Subcutaneous adipose tissue (tissue), 4 donors: ENCODE measurements around the gene SYTL3. TPM values are rescaled to one million over a fixed set of nuclear protein-coding genes. Genes with fewer than 3 reads are reported as not detected.

ENCODE experiments used
- CTCF ChIP-seq: fragments of 450-650 bp; IDR thresholded peaks from one replicate; pipeline ENCODE4 v1.5.1; 2016; ENCODE audit warnings: low read depth, mild to moderate bottlenecking, control low read depth, antibody characterized with exemption, moderate library complexity
- total RNA-seq, 4 donors: library from RNA; depleted of rRNA; stranded (reverse); fragments of >200 nt; gene quantifications; one replicate each; pipeline ENCODE4 v1.1.0, GENCODE V29; 2016

The SYTL3 gene
- total RNA-seq, 4 donors from 2014 or later = 1.3 to 18.2 (median 6.3) TPM

GRCh38 chr6:158730541-158730907, 80.7 kb downstream of the SYTL3 start:
- no peak for TF ChIP-seq CTCF

GRCh38 chr6:158735009-158735408, 85.2 kb downstream of the SYTL3 start:
- TF ChIP-seq CTCF = no peak

- TF ChIP-seq CTCF = no peak
Measured at GRCh38 chr6:158737082-158737709, 87.3 kb downstream of the SYTL3 start.

GRCh38 chr6:158737710-158738615, 88.1 kb downstream of the SYTL3 start:
- no peak for TF ChIP-seq CTCF

GRCh38 chr6:158739673-158740072, 89.8 kb downstream of the SYTL3 start:
- no peak for TF ChIP-seq CTCF

GRCh38 chr6:158743033-158743651, 93.3 kb downstream of the SYTL3 start:
- TF ChIP-seq CTCF = no peak

- no peak for TF ChIP-seq CTCF
Measured at GRCh38 chr6:158744986-158745430, 95.2 kb downstream of the SYTL3 start.
